Neuronal stem cell (in vitro differentiated cells): ENCODE data around the gene CNTNAP2.
A peak's percentile ranks its signal among the peaks of the same experiment; 100 is the strongest.

Experiments used
- DNase-seq: peaks from one replicate; pipeline ENCODE4 v3.0.0-alpha.2; 2013; ENCODE audit warnings: low spot score
- H2AFZ ChIP-seq: one replicate; pipeline ENCODE4 v1.6.1; 2013; ENCODE audit warnings: mild to moderate bottlenecking, low read length, inconsistent platforms
- H2AK5ac ChIP-seq: 2 replicates; pipeline ENCODE4 v1.6.1; 2013; ENCODE audit warnings: low read depth, mild to moderate bottlenecking, inconsistent platforms, low read length, moderate library complexity, mixed read lengths
- H2BK120ac ChIP-seq: 2 replicates; pipeline ENCODE4 v1.6.1; 2013; ENCODE audit warnings: low read depth, mild to moderate bottlenecking, inconsistent platforms, low read length, moderate library complexity, mixed read lengths
- H2BK12ac ChIP-seq: one replicate; pipeline ENCODE4 v1.6.1; 2013; ENCODE audit warnings: low read length, inconsistent platforms
- H2BK15ac ChIP-seq: 2 replicates; pipeline ENCODE4 v1.6.1; 2013; ENCODE audit warnings: mild to moderate bottlenecking, low read length, inconsistent platforms, mixed read lengths
- H2BK5ac ChIP-seq: one replicate; pipeline ENCODE4 v1.6.1; 2013; ENCODE audit warnings: inconsistent platforms, mild to moderate bottlenecking, low read length, moderate library complexity
- H3K14ac ChIP-seq: one replicate; pipeline ENCODE4 v1.6.1; 2013; ENCODE audit warnings: low read length, inconsistent platforms
- H3K18ac ChIP-seq: 2 replicates; pipeline ENCODE4 v1.6.1; 2013; ENCODE audit warnings: low read length, inconsistent platforms
- H3K23ac ChIP-seq: 2 replicates; pipeline ENCODE4 v1.6.1; 2013; ENCODE audit warnings: low read depth, mild to moderate bottlenecking, mixed read lengths, low read length, inconsistent platforms; ENCODE audit not compliant: poor library complexity
- H3K27ac ChIP-seq: replicated peaks from 3 replicates; pipeline ENCODE4 v1.5.1; 2013; ENCODE audit warnings: low read length, inconsistent platforms
- H3K27me3 ChIP-seq, 3 experiments: 2 replicates each; pipeline ENCODE4 v1.6.1; 2013; ENCODE audit warnings: low read length in 3 of 3, mild to moderate bottlenecking in 2 of 3, inconsistent platforms in 1 of 3, low read depth in 1 of 3, mixed read lengths in 1 of 3, moderate library complexity in 1 of 3; ENCODE audit not compliant: control insufficient read depth in 3 of 3, insufficient read depth in 3 of 3
- H3K36me3 ChIP-seq, 2 donors: replicated peaks in 1 of 2; 2 replicates each; pipeline ENCODE4 v1.6.1; 2013; ENCODE audit warnings: low read length in 2 of 2; ENCODE audit not compliant: control insufficient read depth in 2 of 2, insufficient read depth in 2 of 2
- H3K4ac ChIP-seq: 2 replicates; pipeline ENCODE4 v1.6.1; 2013; ENCODE audit warnings: inconsistent platforms, mild to moderate bottlenecking, low read length, moderate library complexity
- H3K4me1 ChIP-seq, 2 donors: 1 replicate in 1 of 2; 2 replicates in 1 of 2; pipeline ENCODE4 v1.6.1; 2013; ENCODE audit warnings: low read length in 2 of 2, low read depth in 1 of 2; ENCODE audit not compliant: control insufficient read depth in 2 of 2, insufficient read depth in 1 of 2
- H3K4me2 ChIP-seq: one replicate; pipeline ENCODE4 v1.6.1; 2013; ENCODE audit warnings: mild to moderate bottlenecking, low read length, inconsistent platforms; ENCODE audit not compliant: insufficient read depth, poor library complexity, severe bottlenecking
- H3K4me3 ChIP-seq, 2 donors: 2 replicates each; pipeline ENCODE4 v1.5.1; 2013; ENCODE audit warnings: low read length in 2 of 2, mild to moderate bottlenecking in 2 of 2, inconsistent platforms in 1 of 2, moderate library complexity in 1 of 2
- H3K79me1 ChIP-seq: one replicate; pipeline ENCODE4 v1.6.1; 2013; ENCODE audit warnings: low read depth, mild to moderate bottlenecking, inconsistent platforms, low read length, moderate library complexity
- H3K9ac ChIP-seq: one replicate; pipeline ENCODE4 v1.6.1; 2013; ENCODE audit warnings: mild to moderate bottlenecking, low read depth, low read length, inconsistent platforms; ENCODE audit not compliant: poor library complexity
- H3K9me3 ChIP-seq, 2 donors: replicated peaks in 1 of 2; 2 replicates each; pipeline versions ENCODE3 to v1.6.1; 2013; ENCODE audit warnings: low read length in 2 of 2, mild to moderate bottlenecking in 2 of 2, inconsistent platforms in 1 of 2, low read depth in 1 of 2, mixed read lengths in 1 of 2, moderate library complexity in 1 of 2; ENCODE audit not compliant: control insufficient read depth in 2 of 2, insufficient read depth in 1 of 2
- H4K8ac ChIP-seq: one replicate; pipeline ENCODE4 v1.6.1; 2013; ENCODE audit warnings: low read depth, mild to moderate bottlenecking, inconsistent platforms, low read length, moderate library complexity
- H4K91ac ChIP-seq: one replicate; pipeline ENCODE4 v1.6.1; 2013; ENCODE audit warnings: low read length, low read depth, mild to moderate bottlenecking, inconsistent platforms; ENCODE audit not compliant: poor library complexity
- WGBS, 2 donors: extraction: QIAGEN DNeasy Blood & Tissue Kit; methylation state at CpG; one replicate each; pipeline ENCODE4 v1.1.7; 2013; ENCODE audit warnings: missing lambda C conversion rate in 2 of 2, mixed read lengths in 1 of 2; ENCODE audit not compliant: insufficient read length in 2 of 2, insufficient replicate concordance in 1 of 2; ENCODE audit errors: extremely low coverage in 2 of 2; 5-methylcytosine and 5-hydroxymethylcytosine counted together

CNTNAP2 gene

DNA sequence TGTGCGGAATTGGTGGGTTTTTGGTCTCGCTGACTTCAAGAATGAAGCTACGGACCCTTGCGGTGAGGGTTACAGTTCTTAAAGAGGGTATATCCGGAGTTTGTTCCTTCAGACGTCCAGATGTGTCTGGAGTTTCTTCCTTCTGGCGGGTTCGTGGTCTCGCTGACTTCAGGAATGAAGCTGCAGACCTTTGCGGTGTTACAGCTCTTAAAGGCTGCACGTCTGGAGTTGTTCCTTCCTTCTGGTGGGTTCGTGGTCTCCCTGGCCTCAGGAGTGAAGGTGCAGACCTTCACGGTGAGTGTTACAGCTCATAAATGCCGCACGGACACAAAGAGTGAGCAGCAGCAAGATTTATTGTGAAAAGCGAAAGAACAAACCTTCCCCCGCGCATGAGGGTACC, 670.7 kb downstream of the CNTNAP2 start:
- H3K79me1 ChIP-seq, result no peaks in the 10 kb centered on the region
- no peak overlapping the region for H2AFZ ChIP-seq
- H3K27ac ChIP-seq, result no peak overlapping the region
- H4K91ac ChIP-seq, result no peak overlapping the region
- no peak overlapping the region for H3K23ac ChIP-seq
- no CpG with 5 or more reads among the region's 18 CpGs for WGBS, 2 donors
- no peak overlapping the region for H2BK5ac ChIP-seq
- DNase-seq, result no peak
- H2AK5ac ChIP-seq, result no peak overlapping the region
- no peak overlapping the region for H3K4ac ChIP-seq
- H3K4me1 ChIP-seq, result no peaks in the 10 kb centered on the region
- H3K9ac ChIP-seq, result no peak overlapping the region
- H3K18ac ChIP-seq, result no peak overlapping the region
- no peaks in the 10 kb centered on the region for H3K27me3 ChIP-seq
- H3K14ac ChIP-seq, result no peak overlapping the region
- H2BK15ac ChIP-seq, result no peak overlapping the region
- no peaks in the 10 kb centered on the region for H3K9me3 ChIP-seq
- H2BK120ac ChIP-seq, result no peak overlapping the region
- no peak overlapping the region for H2BK12ac ChIP-seq
- no peak overlapping the region for H3K4me3 ChIP-seq
- H3K4me2 ChIP-seq, result no peak overlapping the region
- no peak overlapping the region for H4K8ac ChIP-seq
- H3K36me3 ChIP-seq, result no peaks in the 10 kb centered on the region

DNA sequence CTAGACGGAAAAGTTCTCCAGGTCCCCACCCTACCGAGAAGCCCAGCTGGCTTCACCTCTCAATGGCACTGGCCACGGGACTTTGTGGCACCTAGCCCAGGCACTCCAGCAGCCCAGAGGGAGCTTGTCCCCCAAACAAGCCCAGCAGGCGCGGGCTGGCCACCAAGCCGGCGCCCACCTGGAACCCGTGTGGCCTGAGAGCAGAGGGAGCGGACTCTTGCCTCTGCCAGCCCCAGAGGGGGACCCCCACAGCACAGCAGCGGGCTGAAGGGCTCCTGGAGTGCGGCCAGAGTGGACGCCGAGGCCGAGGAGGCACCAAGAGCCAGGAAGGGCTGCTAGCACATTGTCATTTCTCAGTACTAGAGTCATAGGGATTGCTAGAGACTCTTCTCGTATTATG, 671.4 kb downstream of the CNTNAP2 start:
- Histone ChIP-seq H2AK5ac (no peak overlapping the region), H3K27ac (no peak overlapping the region), H3K18ac (peak overlapping the region; percentile 48), H3K4me3 (no peak overlapping the region), H3K36me3 (no peaks in the 10 kb centered on the region), H4K8ac (no peak overlapping the region), H3K9ac (no peak overlapping the region), H3K4ac (no peak overlapping the region), H2BK5ac (no peak overlapping the region), H2BK12ac (no peak overlapping the region), H3K14ac (no peak overlapping the region), H2AFZ (no peak overlapping the region), H2BK15ac (no peak overlapping the region), H4K91ac (no peak overlapping the region), H3K4me2 (no peak overlapping the region), H2BK120ac (no peak overlapping the region), H3K4me1 (no peaks in the 10 kb centered on the region), H3K27me3 (no peaks in the 10 kb centered on the region), H3K9me3 (no peaks in the 10 kb centered on the region), H3K79me1 (no peaks in the 10 kb centered on the region), H3K23ac (no peak overlapping the region)
- WGBS, 2 donors, result no CpG with 5 or more reads among the region's 15 CpGs
- no peak for DNase-seq

DNA sequence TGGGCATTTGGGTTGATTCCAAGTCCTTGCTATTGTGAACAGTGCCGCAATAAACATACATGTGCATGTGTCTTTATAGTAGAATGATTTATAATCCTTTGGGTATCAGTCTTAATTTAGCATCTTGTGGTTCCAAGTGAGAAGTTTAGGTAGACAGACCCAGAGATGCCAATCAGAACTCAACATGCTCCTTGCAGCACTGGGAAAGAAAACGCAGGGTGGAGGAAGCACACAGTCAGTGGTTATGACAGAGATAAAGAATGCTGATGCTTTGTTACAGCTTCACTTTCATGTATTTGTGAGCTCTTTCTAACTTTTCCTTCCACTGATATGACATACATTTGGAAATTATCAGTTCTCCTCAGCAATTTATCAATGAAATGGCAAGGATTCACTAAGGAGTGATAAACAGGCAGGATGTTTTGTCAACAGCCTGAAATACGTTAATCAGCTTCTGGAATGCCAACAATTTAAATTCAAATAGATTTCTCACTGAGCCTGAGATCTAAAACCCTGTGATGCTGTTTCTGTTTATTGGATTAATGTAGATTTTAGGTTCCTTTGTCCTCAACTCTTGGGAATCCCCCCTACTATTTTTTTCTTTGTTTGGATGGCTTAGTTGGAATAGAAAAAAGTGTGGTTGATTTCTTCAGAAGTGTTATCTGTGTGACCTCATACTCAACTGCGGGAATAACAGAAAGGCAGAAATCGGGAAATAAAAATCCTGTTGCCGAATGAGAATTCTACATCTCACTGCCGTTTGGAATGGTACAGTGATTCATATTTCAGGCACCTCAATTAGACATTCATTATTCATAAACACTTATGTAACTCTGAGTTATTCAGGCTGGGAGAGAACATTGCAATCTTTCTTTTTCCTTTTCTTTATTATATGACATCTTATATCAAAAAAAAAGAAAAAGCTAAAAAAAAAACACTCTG, 675.0 kb downstream of the CNTNAP2 start:
- no peaks in the 10 kb centered on the region for H3K4me1 ChIP-seq
- H3K9ac ChIP-seq, result no peak overlapping the region
- H3K36me3 ChIP-seq, result no peaks in the 10 kb centered on the region
- H2AK5ac ChIP-seq, result no peak overlapping the region
- no peak for DNase-seq
- no peak overlapping the region for H3K27ac ChIP-seq
- H3K4ac ChIP-seq, result no peak overlapping the region
- H2BK12ac ChIP-seq, result no peak overlapping the region
- H3K18ac ChIP-seq, result no peak overlapping the region
- no peak overlapping the region for H2BK5ac ChIP-seq
- no peak overlapping the region for H2BK15ac ChIP-seq
- H4K91ac ChIP-seq, result no peak overlapping the region
- no peaks in the 10 kb centered on the region for H3K9me3 ChIP-seq
- H2BK120ac ChIP-seq, result no peak overlapping the region
- no peak overlapping the region for H3K14ac ChIP-seq
- H3K4me2 ChIP-seq, result no peak overlapping the region
- no CpG with 5 or more reads among the region's 7 CpGs for WGBS, 2 donors
- H3K27me3 ChIP-seq, result no peaks in the 10 kb centered on the region
- no peak overlapping the region for H3K23ac ChIP-seq
- H3K4me3 ChIP-seq, result no peak overlapping the region
- H3K79me1 ChIP-seq, result no peaks in the 10 kb centered on the region
- H2AFZ ChIP-seq, result no peak overlapping the region
- no peak overlapping the region for H4K8ac ChIP-seq

DNA sequence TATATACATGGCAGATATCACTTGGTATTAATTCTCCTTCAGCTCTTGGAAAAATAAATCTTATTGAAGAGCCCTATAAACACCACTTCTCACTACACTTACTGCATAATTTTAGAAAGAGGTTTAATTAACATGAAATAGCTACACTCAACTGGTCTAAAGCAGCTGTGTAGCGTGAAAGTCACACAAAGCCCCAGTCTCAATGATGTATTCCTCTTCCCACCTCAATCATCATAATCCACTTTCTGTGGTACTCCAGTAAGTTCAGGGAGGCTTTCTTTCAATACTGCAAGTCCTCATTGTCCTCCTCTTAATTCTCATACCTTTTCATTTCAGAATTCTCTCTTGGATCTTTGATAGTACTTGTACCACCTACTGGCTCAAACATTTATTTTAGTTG, 688.0 kb downstream of the CNTNAP2 start:
- H2BK15ac ChIP-seq, result no peak overlapping the region
- no CpG with 5 or more reads among the region's 1 CpG for WGBS, 2 donors

More for the DNA sequence above, 688.0 kb downstream of the CNTNAP2 start:
- H4K91ac ChIP-seq, result no peak overlapping the region
- no peak overlapping the region for H2BK120ac ChIP-seq
- no peaks in the 10 kb centered on the region for H3K36me3 ChIP-seq
- no peaks in the 10 kb centered on the region for H3K27me3 ChIP-seq
- H4K8ac ChIP-seq, result no peak overlapping the region
- H3K4me2 ChIP-seq, result no peak overlapping the region
- no peaks in the 10 kb centered on the region for H3K9me3 ChIP-seq
- H3K14ac ChIP-seq, result no peak overlapping the region
- no peak overlapping the region for H3K27ac ChIP-seq
- no peak overlapping the region for H3K4me3 ChIP-seq
- no peak overlapping the region for H3K18ac ChIP-seq
- H3K4ac ChIP-seq, result no peak overlapping the region
- H3K4me1 ChIP-seq, result no peaks in the 10 kb centered on the region
- no peak overlapping the region for H2AFZ ChIP-seq
- no peak for DNase-seq
- no peak overlapping the region for H3K23ac ChIP-seq
- H2AK5ac ChIP-seq, result no peak overlapping the region
- H3K79me1 ChIP-seq, result no peaks in the 10 kb centered on the region
- no peak overlapping the region for H3K9ac ChIP-seq
- H2BK5ac ChIP-seq, result no peak overlapping the region
- H2BK12ac ChIP-seq, result no peak overlapping the region
